Suprapubic skin (tissue), 4 donors: ENCODE measurements around the gene ANKRD40.

Experiments
- CTCF ChIP-seq, 2 donors: fragments of 200-600 bp in 1 of 2; fragments of 450-650 bp in 1 of 2; sonication (generic) in 1 of 2; IDR thresholded peaks; one replicate each; pipeline ENCODE4 v1.5.1; 2016 to 2019; ENCODE audit warnings: antibody characterized with exemption in 2 of 2, mild to moderate bottlenecking in 1 of 2, moderate library complexity in 1 of 2
- EP300 ChIP-seq: sonication (generic); formaldehyde crosslinking; IDR thresholded peaks from one replicate; pipeline ENCODE4 v1.6.1; 2017; ENCODE audit warnings: antibody characterized with exemption
- POLR2A ChIP-seq, 2 donors: fragments of 450-650 bp; IDR thresholded peaks; one replicate each; pipeline ENCODE4 v1.6.1; 2017; ENCODE audit warnings: antibody characterized with exemption in 2 of 2, mild to moderate bottlenecking in 2 of 2, moderate library complexity in 2 of 2
- POLR2AphosphoS5 ChIP-seq, 3 donors: sonication (generic); formaldehyde crosslinking; IDR thresholded peaks; one replicate each; pipeline ENCODE4 v1.6.1; 2017; ENCODE audit warnings: antibody characterized with exemption in 3 of 3

GRCh38 chr17:50672831-50673551 is 34.7 kb downstream of the ANKRD40 start:
- TF ChIP-seq CTCF (IDR thresholded peaks at IDR 0.05) (no peak), EP300 (no peak), POLR2A (IDR thresholded peaks at IDR 0.05) (no peak), POLR2AphosphoS5 (IDR thresholded peaks at IDR 0.05) (no peak)
